ENCODE results near the gene CDA.

Gene CDA

DNA sequence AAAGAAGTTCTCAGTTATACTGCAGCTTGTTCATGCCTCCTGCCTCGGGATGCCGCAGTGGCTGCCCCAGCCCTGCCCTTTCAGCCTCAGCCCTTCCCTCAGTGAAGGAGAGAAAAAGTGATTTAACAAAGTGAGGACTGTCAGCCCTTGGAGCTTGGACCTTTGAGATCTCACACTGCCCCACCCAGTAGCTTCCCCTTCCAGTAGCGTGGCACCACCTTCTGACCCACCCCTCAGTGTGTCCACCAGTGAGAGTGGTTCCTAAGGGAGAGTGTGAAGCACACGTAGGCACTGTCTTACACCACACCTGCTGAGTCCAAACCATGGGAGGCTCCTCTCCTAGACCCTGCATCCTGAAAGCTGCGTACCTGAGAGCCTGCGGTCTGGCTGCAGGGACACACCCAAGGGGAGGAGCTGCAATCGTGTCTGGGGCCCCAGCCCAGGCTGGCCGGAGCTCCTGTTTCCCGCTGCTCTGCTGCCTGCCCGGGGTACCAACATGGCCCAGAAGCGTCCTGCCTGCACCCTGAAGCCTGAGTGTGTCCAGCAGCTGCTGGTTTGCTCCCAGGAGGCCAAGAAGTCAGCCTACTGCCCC, at the start of gene CDA:
Gene CDA, plus strand, starts transcription at position 464 of the 592 bp plus-strand sequence. Its CDS starts 33 bp downstream, at position 497.
- no peak for DNase-seq

DNA sequence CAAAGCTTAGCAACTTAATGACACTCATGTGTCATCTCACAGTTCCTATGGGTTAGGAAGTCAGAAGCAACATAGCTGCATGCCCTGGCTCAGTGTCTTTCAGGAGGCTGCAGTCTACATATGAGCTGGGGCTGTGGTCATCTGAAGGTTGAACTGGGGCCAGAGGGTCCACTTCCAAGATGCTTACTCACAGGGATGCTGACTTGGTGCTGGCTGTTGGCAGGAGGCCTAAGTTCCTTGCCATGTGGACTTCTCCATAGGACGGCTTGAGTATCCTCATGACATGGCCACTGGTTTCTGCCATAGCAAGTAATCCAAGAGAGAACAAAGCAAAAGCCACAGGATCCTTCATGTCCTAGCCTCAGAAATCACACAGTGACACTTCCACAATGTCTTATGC, 48.6 kb upstream of the CDA start:
- DNase-seq = no peak

DNA sequence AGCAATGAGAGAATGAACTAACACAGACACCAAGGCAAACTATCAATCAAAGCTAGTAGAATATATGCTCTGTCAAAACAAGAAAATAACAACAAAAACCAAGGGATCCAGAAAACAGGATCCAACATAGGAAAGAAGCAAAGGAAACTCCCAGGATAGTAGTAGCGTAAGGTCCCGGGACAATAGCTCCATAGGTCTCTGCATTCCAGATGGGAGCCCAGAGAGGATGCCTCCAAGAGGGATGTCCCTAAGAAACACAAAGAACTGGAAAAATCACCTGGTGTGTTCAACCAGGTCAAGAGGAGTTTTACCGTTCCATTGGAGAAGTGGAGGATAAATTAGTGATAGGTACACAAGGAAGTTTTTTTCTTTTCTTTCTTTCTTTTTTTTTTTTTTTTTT, 42.3 kb upstream of the CDA start:
- DNase-seq = no peak

DNA sequence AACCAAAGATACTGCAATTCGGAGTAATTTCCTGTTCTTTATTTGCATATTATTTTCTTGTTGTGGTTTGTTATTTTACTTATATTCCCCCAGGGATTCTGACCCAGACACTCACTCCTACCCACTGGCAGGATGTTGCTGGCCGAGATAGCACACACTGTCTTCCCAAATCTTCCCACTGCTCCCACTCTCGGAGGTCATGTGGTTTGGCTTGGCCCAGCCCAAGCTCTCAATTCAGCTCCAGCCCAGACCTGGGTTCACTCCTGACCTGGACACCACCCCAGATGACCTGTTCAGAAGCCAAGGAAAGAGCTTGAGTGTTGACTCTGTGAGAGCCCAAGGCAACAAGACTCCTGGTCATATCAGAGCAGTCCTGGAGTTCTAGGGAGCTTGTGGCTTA, 37.7 kb upstream of the CDA start:
- no peak for DNase-seq

- DNase-seq = peak; percentile 86
Measured at GRCh38 chr1:20551945-20552727, 36.8 kb upstream of the CDA start, which contains the start of gene FAM43B. Gene FAM43B (plus strand): TSS chr1:20552573. CDS start chr1:20552974, 401 bp downstream.

DNA sequence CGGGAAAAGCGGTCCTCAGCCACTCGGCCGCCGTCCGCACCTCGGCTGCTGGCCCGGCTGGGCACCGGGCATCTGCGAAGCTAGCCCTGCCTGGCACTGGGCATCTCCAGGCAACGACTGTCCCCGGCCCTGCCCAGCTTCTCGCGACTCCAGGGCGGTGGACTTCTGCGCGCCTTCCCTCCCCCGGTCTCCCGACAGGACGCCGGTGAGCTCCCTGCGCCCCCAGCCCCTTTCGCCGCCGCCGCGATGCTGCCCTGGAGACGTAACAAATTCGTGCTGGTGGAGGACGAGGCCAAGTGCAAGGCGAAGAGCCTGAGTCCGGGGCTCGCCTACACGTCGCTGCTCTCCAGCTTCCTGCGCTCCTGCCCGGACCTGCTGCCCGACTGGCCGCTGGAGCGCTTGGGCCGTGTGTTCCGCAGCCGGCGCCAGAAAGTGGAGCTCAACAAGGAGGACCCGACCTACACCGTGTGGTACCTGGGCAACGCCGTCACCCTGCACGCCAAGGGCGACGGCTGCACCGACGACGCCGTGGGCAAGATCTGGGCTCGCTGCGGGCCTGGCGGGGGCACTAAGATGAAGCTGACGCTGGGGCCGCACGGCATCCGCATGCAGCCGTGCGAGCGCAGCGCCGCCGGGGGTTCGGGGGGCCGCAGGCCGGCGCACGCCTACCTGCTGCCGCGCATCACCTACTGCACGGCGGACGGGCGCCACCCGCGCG, 36.0 kb upstream of the CDA start:
- peak; percentile 16 for DNase-seq

DNA sequence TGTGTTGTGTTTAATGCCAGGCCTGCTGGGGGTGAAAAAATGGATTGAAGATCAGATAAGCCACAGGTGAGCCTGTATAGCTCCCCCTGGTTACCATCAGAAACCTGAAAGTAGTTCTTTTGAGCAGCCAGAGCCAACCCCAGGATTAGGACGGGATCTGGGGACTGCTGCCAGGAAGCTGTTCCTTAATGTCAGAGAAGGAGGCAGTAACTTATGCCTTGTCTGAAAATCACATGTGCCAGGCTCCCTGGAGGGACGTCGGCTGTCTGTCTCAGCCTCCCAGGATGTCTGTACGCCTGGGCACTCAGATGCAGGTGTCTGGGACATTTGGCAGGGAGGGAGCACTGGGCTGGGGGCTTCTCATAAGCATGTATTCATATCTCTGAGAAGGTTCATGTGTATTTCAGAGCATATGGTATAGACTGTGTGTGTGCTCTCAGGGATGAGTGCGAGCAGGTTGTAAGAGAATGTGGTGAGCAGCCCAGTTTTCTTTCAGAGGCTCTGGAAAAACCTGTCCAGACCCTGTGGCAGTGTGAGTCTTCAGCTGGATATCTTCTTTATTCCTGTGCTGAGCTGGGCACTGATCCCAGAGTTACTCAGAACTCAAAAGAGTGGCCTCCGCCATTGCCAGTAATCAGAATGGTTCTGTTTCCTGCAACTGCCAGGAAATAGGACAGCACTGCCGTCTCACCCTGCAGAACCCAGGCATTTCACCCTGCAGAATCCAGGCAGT, 33.7 kb upstream of the CDA start:
- no peak for DNase-seq

- no peak for DNase-seq
Measured at GRCh38 chr1:20555758-20556120, 33.2 kb upstream of the CDA start.

DNA sequence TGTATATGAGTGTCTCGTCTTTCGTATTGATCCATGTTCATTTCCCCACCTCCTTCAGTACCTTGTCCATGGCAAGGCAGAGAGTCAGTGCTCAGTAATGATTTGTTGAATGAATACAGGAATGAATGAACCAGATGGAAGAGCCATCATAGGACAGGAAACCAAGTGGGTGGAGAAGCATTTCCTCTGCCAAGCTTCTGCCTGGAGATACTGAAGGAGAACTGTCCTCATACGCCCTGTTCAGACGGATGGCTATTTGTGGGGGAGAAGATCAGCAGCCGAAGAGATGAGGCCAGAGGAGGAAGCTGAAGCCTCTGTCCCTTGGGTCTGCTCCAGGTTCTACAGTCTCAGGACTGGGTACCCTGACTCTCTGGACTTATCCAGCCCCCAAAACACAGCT, 30.7 kb upstream of the CDA start:
- no peak for DNase-seq

DNA sequence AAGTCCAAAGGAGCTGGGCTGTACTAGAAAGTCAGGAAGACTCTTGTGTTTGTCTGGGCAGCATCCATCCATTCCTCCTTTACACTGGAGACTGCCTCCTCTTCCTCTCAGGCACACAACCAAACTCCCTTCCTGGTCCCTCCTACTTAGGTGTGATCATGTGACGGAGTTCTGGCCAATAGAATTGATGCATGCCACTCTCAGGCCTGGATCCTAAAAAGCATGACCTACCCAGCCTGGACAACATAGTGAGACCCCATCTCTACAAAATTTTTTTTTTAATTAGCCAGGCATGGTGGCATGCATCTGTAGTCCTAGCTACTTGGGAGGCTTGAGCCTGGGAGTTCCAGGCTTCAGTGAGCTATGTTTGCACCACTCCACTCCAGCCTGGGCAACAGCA, 27.9 kb upstream of the CDA start:
- no peak for DNase-seq

DNA sequence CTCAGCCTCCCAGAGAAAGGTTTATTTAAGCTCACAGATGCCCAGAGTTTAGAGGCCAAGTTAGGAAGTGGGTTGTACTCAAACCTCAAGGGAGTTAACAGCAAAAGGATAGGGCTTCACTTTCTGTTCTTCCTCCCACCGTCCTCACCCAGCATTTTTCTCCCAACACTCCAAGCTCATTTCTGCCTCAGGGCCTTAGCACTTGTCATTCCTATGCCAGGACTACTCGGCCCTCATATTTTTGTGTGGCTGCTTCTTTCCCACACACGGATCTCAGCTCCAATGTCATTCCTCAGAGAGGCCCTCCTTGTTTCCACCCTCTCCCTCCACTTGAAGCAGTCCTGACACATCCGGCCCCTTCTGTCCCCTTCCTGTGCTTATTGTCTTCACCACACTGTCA, 23.7 kb upstream of the CDA start:
- no peak for DNase-seq

GRCh38 chr1:20569523-20570098, 19.3 kb upstream of the CDA start:
- no peak for DNase-seq

DNA sequence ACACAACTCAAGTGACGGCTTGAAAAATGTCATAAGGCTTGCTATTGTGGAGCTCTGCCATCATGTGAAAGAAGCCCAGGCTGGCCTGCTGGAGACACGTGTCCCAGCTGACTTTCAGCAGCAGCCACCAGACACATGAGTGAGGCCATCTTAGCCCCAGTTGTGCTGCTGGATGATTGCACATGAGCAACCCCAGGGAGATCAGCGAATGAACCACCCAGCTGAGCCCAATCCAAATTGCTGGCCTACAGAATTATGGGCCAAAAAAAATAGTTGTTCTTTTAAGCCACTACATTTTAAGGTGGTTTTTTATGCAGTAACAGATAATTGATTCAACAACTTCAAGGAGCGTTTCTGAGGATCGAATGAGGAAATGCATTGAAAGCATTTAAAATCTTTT, 17.5 kb upstream of the CDA start:
- no peak for DNase-seq

DNA sequence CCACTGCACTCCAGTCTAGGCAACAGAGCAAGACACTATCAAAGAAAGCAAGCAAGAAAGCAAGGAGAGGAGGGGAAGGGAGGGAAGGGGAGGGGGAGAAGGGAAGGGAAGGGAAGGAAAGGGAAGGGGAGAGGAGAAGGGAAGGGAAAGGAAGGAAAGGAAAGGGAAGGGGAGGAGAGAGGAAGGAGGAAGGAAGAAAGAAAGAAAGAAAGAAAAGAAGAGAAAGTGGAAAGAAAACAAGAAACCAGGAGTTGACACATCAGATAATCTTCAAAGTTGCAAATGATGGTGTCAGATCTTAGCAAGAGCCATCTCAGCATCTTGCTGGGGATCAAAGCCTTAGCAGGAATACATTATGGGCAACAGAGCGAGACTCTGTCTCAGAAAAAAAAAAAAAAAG, 14.9 kb upstream of the CDA start:
- no peak for DNase-seq

GRCh38 chr1:20574686-20575540, 14.0 kb upstream of the CDA start:
- no peak for DNase-seq

DNA sequence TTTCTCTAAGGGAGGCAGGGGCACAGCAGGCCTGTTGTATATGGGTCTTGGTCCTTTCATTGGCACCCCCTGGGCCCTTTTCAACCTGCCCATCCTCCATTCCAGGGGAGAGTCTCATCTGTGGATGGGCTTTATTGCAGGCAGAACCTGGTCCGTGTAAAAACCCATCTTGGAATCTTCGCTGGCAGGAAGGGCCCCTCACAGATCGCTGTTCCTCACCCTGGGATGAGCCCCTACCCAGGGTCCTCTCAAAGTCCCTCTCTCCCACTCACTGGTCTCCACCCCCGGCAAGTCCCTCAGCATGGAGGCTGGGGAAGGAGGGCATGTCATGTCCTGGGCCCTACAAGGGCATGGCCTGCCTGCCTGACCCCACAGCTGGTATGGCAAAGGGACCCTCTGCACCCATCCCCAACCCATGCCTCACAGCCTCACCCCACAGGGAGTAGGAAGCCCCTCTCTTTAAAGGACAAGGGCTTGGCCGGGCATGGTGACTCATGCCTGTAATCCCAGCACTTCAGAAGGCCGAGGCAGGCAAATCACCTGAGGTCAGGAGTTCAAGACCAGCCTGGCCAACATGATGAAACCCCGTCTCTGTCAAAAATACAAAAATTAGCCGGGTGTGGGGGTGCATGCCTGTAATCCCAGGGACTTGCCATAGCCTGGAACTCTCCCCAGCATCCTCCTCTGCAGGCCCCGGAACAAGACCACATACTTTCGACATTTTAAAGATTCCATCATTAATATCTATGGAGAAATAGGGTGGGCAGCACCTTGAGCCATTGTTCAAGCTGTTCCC, 13.2 kb upstream of the CDA start:
- DNase-seq = no peak

GRCh38 chr1:20578062-20578461, 10.8 kb upstream of the CDA start:
- DNase-seq = no peak

GRCh38 chr1:20578721-20579395, 10.0 kb upstream of the CDA start:
- DNase-seq = no peak

DNA sequence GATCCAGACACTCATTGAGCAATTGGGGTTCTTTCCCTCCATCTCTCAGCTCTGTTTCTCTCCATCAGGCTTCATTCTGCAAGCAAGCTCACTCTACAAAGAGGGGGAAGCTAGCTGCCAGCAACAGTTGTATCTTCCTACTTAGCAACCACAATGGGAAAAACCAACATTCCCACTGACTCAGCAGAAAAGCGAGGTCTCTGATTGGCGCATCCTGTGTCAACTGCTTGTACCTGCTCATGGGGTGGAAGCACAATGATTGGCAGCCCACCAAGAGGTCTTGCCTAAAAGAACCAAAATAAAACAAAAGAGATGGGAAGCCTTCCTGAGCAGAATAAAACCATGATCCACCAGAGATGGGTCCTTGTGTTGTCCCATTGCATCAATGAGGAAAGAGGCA, 4.0 kb upstream of the CDA start:
- no peak for DNase-seq

DNA sequence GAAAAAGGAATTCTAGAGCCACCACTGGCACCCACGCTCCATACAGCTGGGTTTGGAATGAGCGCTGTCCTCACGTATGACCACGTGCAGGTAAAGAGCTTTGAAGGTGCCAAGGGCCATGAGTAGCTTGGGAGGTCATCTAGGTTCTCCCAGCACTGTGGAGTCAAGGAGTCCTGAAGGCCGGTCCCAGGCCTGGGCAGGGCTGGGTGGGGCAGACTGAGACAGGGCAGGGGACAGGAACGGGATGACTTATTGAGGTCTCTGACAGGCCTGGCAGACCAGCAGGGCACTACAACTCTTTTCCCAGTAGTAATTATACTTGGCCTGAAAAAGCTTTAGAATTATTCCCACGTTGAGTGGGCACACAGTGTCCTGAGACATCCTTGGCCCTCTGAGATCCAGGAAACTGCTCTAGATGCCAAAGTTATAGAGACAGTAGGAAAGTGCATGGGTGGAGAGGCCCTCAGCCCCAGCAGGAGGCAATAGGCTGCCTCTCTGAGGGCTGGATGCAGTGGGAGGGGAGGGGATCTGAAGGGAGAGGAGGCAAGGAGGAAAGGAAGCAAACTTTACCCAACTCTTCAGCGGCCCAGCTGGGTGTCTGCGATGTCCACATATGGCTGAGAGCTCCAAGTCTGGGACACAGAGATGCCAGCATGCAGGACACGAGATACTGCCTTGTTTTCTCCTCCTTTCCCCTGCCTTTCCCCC, 1.8 kb upstream of the CDA start:
- DNase-seq = no peak

Measured in NCI-H2227 treated with DMSO at 0.1 percent for 48 hours (cell line).